Endothelial cell (in vitro differentiated cells): Measurements from ENCODE around the gene UBE2M. TPM values are rescaled to one million over a fixed set of nuclear protein-coding genes. Genes with fewer than 3 reads are reported as not detected.
A peak's percentile ranks its signal among the peaks of the same experiment; 100 is the strongest.

Experiments
- DNase-seq: peaks from one replicate; pipeline ENCODE4 v3.0.0; 2021; ENCODE audit warnings: low spot score
- H3K27ac Mint-ChIP-seq: one replicate; pipeline ENCODE4 v1.8.0; 2021; ENCODE audit warnings: mixed read lengths, inconsistent platforms; ENCODE audit not compliant: unreplicated experiment
- H3K27me3 Mint-ChIP-seq: one replicate; pipeline ENCODE4 v1.8.0; 2021; ENCODE audit warnings: mild to moderate bottlenecking, moderate library complexity, mixed read lengths, inconsistent platforms; ENCODE audit not compliant: unreplicated experiment
- H3K36me3 Mint-ChIP-seq: one replicate; pipeline ENCODE4 v1.8.0; 2021; ENCODE audit warnings: mild to moderate bottlenecking, low read depth, mixed read lengths, inconsistent platforms; ENCODE audit not compliant: unreplicated experiment
- H3K4me1 Mint-ChIP-seq: one replicate; pipeline ENCODE4 v1.8.0; 2021; ENCODE audit warnings: mild to moderate bottlenecking, mixed read lengths, inconsistent platforms; ENCODE audit not compliant: unreplicated experiment
- H3K4me3 Mint-ChIP-seq: one replicate; pipeline ENCODE4 v1.8.0; 2021; ENCODE audit warnings: mild to moderate bottlenecking, mixed read lengths, inconsistent platforms; ENCODE audit not compliant: unreplicated experiment
- H3K9me3 Mint-ChIP-seq: one replicate; pipeline ENCODE4 v1.8.0; 2021; ENCODE audit warnings: mixed read lengths, inconsistent platforms; ENCODE audit not compliant: unreplicated experiment
- CTCF ChIP-seq: fragments of 200-600 bp; sonication (generic); IDR thresholded peaks from one replicate; pipeline ENCODE4 v1.5.0; 2021; ENCODE audit warnings: antibody characterized with exemption; ENCODE audit not compliant: unreplicated experiment
- total RNA-seq: library from RNA; stranded (reverse); fragmentation: NEBNext Ultra II Directional; extraction: Animal tissue kit (Norgen Biotek cat#: 25700); gene quantifications from one replicate; pipeline ENCODE4 v1.2.1, GENCODE V29; 2021; ENCODE audit not compliant: unreplicated experiment

Gene UBE2M
- total RNA-seq, 1 donor from 2014 or later, result 81.6 TPM

GRCh38 chr19:58515259-58515658 is 43.2 kb downstream of the UBE2M start:
- Mint-ChIP-seq H3K9me3 (no peaks in the 10 kb centered on the region), H3K27ac (peak overlapping the region; percentile 78), H3K36me3 (peaks cover 15% of the 10 kb centered on the region), H3K27me3 (peaks cover 25% of the 10 kb centered on the region), H3K4me1 (peaks cover 26% of the 10 kb centered on the region), H3K4me3 (peak overlapping the region; percentile 80)
- TF ChIP-seq CTCF, result no peak
- DNase-seq, result no peak

GRCh38 chr19:58514564-58515022 is 43.8 kb downstream of the UBE2M start:
- peaks cover 28% of the 10 kb centered on the region for H3K27me3 Mint-ChIP-seq
- H3K27ac Mint-ChIP-seq, result no peak overlapping the region
- H3K9me3 Mint-ChIP-seq, result no peaks in the 10 kb centered on the region
- DNase-seq, result no peak
- H3K4me1 Mint-ChIP-seq, result peaks cover 20% of the 10 kb centered on the region
- H3K36me3 Mint-ChIP-seq, result peaks cover 13% of the 10 kb centered on the region
- H3K4me3 Mint-ChIP-seq, result peak overlapping the region; percentile 82
- TF ChIP-seq CTCF, result no peak

GRCh38 chr19:58513694-58514563 is 44.5 kb downstream of the UBE2M start:
- peak; percentile 93 for TF ChIP-seq CTCF
- peaks cover 15% of the 10 kb centered on the region for H3K4me1 Mint-ChIP-seq
- DNase-seq, result peak; percentile 97
- H3K27me3 Mint-ChIP-seq, result peaks cover 24% of the 10 kb centered on the region
- H3K9me3 Mint-ChIP-seq, result no peaks in the 10 kb centered on the region
- peak overlapping the region; percentile 83 for H3K4me3 Mint-ChIP-seq
- H3K27ac Mint-ChIP-seq, result no peak overlapping the region
- peaks cover 11% of the 10 kb centered on the region for H3K36me3 Mint-ChIP-seq

GRCh38 chr19:58513213-58513693 is 45.2 kb downstream of the UBE2M start:
- H3K4me3 Mint-ChIP-seq, result no peak overlapping the region
- H3K27me3 Mint-ChIP-seq, result peaks cover 21% of the 10 kb centered on the region
- no peaks in the 10 kb centered on the region for H3K9me3 Mint-ChIP-seq
- H3K36me3 Mint-ChIP-seq, result peaks cover 7% of the 10 kb centered on the region
- no peak for TF ChIP-seq CTCF
- H3K27ac Mint-ChIP-seq, result no peak overlapping the region
- H3K4me1 Mint-ChIP-seq, result peaks cover 8% of the 10 kb centered on the region
- no peak for DNase-seq
